HG03442 (cell line): ENCODE measurements around the gene PRKCZ.

Source experiments
- ATAC-seq: cut with Tn5 transposase; IDR thresholded peaks from one replicate; pipeline ENCODE4 v1.9.1; 2021; ENCODE audit warnings: mild to moderate bottlenecking, moderate library complexity; ENCODE audit not compliant: unreplicated experiment

The PRKCZ gene

DNA sequence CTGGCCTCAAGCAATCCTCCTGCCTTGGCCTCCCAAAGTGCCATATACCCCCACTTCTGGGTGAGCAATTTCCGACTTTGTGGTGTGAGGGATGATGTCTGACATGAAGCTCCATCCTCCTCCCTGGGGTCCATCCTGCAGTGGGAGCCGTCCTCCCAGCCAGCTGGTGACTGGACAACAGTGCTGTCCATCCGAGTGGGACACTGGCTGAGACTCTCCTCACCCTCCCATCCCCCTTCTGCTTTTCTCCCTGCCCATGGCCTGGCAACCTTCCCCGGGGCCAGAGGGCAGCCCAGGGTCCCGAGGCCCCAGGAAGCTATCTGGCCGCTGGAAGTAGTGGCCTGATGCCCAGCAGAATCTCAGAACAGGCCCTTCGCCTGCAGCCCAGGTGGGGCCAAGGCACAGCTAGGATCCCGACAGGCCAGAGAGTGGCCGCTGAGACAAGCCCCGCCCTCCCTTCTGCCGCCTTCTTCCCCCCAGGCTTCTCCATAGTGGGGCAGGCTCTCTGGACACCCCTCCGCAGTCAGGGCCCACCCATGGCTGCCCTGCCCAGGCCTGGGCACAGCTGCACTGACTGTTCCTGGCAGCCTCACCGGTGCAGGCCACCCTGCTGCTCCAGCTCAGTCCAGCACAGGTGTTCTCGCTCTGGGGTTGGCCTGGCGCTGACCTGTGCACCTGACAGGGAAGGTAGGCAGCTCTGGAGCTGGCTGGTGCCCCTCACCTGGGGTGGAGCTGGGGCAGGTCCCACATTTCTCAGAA lies 152.8 kb downstream of the PRKCZ start:
- no peak for ATAC-seq

- ATAC-seq: no peak
These were observed 153.6 kb downstream of the PRKCZ start for GRCh38 chr1:2203671-2204414.

GRCh38 chr1:2204415-2205190 lies 154.4 kb downstream of the PRKCZ start:
- peak; percentile 32 for ATAC-seq

- ATAC-seq: peak; percentile 55
These were observed 155.2 kb downstream of the PRKCZ start for GRCh38 chr1:2205191-2205952.

DNA sequence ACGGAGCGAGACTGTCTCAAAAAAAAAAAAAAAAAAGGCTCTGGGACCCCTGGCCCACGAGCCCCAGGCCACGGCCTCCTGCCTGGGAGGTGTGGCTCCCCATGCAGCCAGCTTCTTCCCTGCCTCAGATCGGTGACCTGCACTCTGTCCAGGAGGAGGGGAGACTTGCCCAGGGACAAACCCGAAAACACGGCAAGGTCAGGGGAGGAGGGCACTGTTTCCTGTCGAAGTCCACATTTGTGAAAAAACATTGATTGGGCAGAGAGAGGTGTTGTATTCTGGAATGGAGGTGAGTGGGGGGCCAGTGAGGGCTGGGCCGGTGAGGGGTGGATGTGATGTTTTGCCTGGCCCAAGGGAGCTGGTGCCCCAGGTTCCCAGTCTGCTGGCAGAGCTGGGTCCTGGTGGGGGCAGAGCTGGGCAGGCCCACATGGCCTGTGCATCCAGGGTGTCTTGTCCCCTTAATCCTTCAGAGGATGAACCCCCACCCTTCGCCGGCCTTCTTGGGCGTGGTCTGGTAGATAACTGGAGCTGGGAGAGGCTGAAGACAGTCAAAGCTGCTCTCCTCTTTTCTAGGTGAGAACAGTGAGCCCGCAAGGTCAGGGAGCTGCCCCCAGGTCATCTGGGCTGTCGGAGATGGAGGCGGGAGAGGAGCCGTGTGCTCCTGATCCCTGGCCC lies 156.7 kb downstream of the PRKCZ start:
- no peak for ATAC-seq

GRCh38 chr1:2208309-2209239 lies 158.4 kb downstream of the PRKCZ start:
- no peak for ATAC-seq

GRCh38 chr1:2209400-2210083 lies 159.3 kb downstream of the PRKCZ start:
- no peak for ATAC-seq

GRCh38 chr1:2210084-2210653 lies 160.0 kb downstream of the PRKCZ start:
- ATAC-seq: no peak

DNA sequence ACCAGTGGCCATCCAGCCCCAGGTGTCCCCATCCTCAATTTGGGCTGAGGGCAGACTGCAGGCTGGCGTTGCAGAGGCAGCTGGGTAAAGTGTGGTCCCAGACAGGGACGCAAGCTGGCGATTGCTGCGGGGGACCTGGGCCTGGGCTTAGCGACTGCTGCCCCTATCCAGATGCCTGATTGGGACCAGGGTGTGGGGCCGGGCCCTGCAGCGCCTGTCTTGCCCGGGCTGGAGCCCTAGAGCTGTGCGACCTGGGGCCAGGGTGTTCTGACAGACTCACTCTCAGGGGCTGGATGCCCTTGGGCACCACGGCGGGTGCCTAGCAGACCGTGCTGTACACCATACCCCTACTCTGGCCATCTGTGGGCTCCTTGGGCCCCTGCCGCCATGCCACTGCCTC lies 160.6 kb downstream of the PRKCZ start:
- no peak for ATAC-seq

DNA sequence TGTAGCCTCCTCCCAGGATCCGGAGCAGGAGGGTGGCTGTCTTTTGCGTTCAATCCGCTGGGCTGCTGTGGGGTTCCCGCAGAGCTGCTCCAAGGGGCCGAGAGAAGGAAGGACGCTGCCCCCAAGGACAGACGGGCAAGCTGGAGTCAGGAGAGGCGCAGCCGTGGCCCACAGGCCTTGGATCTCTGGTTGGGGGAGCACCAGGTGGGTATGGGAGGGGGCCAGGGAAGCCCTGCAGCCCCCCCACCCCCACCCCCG lies 162.0 kb downstream of the PRKCZ start:
- ATAC-seq: no peak

GRCh38 chr1:2212532-2213491 lies 162.6 kb downstream of the PRKCZ start:
- no peak for ATAC-seq

DNA sequence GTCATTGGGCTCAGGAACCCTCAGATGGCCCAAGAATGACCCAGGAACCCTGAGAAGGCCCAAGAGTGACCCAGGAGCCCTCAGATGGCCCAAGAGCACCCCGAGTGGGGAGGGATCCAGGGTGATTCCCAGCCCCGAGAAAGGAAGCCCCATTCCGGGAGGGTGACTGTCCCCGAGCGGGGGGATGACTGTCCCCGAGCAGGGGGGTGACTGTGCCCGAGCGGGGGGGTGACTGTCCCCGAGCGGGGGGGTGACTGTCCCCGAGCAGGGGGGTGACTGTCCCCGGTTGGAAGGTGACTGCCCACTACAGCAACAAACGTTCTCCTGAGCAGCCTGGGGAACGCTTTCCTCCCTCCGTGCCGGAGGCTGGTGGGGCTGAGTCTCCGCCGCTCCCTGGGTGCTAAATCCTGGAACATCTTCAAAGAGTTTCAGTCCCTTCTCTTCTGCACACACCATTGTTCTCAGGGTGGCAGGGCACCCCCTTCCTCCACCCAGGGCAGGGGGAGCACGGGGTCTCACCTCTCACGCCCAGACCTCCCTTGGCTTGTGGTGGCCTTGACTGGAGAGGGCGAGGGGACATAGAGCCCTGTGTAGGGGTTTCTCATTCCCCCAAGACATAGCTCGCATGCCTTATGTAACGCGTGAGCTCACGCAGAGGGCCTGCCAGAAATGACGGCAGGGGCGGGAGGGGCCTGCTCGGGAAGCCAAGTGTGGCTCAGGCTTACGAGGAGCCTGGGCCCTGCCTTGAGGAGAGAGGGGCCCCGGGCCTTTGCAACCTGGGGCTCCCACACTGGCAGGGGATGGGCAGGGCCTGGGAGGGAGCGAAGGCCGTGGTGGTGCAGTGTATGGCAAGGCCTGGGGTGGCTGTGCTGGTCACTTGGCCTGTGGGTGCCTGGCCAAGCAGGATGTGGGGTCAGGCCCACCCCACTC lies 163.6 kb downstream of the PRKCZ start:
- no peak for ATAC-seq

DNA sequence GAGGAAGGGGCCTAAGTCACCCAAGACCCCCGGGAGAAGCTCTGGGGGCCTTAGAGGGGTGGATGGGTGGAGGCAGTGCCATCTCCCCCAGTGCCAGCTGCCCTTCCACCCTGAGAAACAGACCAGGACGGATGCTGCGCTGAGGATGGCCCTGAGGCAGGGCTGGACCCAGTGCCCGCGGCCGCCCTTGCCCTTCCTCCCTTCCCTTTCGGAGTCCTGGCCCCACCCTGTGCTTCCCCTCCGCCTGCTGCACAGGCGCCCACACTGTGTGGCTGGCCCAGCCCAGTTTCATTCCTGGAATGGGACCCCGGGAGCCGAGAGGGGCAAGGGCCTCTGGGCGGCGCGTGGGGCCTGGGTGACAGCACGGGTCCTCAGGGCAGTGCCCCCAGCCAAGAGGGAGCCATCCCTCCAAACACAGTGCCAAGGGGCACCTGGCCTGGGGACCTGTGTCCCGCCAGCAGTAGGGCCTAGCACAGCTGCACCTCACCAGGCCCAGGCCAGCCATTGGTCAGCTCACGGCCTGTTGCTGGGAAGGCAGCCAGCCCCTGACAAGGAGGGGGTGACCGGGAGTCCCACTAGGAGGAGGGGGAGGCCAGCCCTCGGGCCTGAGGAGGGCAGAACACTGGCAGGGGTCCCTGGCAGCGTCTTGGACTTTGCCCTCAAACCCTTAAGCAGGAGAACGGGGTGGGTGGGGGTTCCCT lies 164.5 kb downstream of the PRKCZ start:
- no peak for ATAC-seq

GRCh38 chr1:2215329-2215728 lies 165.1 kb downstream of the PRKCZ start:
- no peak for ATAC-seq

- ATAC-seq: no peak
These were observed 165.9 kb downstream of the PRKCZ start for GRCh38 chr1:2215909-2216766.
